ENCODE data around the gene ZNF583.

DNA sequence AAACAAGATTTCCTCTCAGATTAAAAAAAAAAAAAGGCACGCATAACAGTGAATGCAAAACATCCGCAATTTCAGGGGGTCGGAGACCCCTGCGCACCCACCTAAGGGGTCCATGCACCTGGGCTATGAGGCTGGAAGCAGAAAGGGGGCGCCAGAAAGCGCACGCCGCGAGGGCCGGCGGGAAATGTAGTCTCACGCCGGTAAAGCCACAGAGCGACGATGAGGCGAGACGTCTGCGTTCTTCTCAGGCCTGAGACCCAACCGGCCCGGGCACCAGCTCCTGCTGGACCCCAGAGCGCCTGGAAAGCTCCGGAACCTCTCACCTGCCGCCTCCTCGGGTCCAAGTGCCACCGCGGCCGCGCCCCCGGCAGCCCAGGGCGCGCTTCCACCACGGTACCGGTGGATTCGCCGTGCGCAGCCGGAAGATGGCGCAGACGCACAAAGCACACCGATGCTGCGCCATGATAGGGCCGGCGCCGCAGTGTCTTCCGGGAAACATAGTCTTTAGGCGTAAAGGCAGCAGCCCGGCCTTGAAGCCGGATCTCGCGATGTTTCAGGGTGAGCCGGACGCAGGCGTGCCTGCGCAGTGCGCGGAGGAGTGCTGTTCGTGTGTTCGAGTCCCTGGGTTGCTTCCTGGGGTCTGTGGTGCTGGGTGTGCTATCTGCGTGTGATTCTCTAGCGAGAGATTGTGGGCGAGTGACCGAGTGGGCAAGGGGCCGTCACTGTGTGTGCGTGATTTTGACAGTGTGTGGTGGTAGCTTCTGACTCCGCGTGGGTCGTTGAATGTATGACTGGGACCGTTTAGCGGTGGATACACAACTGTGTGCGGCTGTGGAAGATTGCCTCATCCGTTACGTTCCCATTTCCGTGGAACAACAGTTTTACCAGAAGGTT is 10.8 kb upstream of the ZNF583 start, which contains the start of gene ZNF582:
- no peak for TF ChIP-seq EZH2 (IDR thresholded peaks at IDR 0.05; ENCODE audit: low read length, unreplicated experiment)
- TF ChIP-seq, protein P1, sequence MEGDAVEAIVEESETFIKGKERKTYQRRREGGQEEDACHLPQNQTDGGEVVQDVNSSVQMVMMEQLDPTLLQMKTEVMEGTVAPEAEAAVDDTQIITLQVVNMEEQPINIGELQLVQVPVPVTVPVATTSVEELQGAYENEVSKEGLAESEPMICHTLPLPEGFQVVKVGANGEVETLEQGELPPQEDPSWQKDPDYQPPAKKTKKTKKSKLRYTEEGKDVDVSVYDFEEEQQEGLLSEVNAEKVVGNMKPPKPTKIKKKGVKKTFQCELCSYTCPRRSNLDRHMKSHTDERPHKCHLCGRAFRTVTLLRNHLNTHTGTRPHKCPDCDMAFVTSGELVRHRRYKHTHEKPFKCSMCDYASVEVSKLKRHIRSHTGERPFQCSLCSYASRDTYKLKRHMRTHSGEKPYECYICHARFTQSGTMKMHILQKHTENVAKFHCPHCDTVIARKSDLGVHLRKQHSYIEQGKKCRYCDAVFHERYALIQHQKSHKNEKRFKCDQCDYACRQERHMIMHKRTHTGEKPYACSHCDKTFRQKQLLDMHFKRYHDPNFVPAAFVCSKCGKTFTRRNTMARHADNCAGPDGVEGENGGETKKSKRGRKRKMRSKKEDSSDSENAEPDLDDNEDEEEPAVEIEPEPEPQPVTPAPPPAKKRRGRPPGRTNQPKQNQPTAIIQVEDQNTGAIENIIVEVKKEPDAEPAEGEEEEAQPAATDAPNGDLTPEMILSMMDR (conservative IDR thresholded peaks at IDR 0.05; ENCODE audit: low read depth, low read length) = no peak
- TF ChIP-seq EZH2phosphoT487 (IDR thresholded peaks at IDR 0.05; ENCODE audit: borderline replicate concordance, low read length) = no peak

Data from PC-3 (cell line).